H1 (cell line): Measurements from ENCODE around the gene CHRNA4. TPM values are rescaled to one million over a fixed set of nuclear protein-coding genes. Genes with fewer than 3 reads are reported as not detected.
"Not testable (repeated sequence)": the region's sequence is repeated elsewhere in the genome, so short reads cannot be mapped to it uniquely, and the experiment has no call there.

Experiments
- CTCF ChIA-PET: fragments of 300-600 bp; sonication (Branson Sonifier 250); formaldehyde crosslinking; loops from one replicate; lab custom pipeline; 2021; ENCODE audit not compliant: partially characterized antibody; lab: Charles Lee
- POLR2A ChIA-PET: fragments of 300-600 bp; sonication (Branson Sonifier 250); formaldehyde crosslinking; loops from one replicate; lab custom pipeline; 2021; ENCODE audit warnings: inconsistent platforms; ENCODE audit not compliant: partially characterized antibody; lab: Charles Lee
- DNase-seq, 2 experiments: peaks; one replicate each; pipeline versions ENCODE4 v3.0.0 to v3.0.0-alpha.2; 2010 to 2022; ENCODE audit warnings: low spot score in 2 of 2, low read depth in 1 of 2, mixed read lengths in 1 of 2
- FAIRE-seq: peaks from 2 replicates; lab custom pipeline; 2011; peaks lifted over from hg19 to GRCh38; lab: Jason Lieb, UNC
- H2AFZ ChIP-seq: 2 replicates; pipeline ENCODE4 v1.8.1; 2012; ENCODE audit warnings: low read length, inconsistent platforms
- H2AK5ac ChIP-seq: 2 replicates; pipeline ENCODE4 v1.6.1; 2013; ENCODE audit warnings: low read depth, low read length
- H2BK120ac ChIP-seq: replicated peaks from 2 replicates; pipeline ENCODE3; 2013; ENCODE audit warnings: low read depth, low read length, inconsistent platforms
- H2BK12ac ChIP-seq: 2 replicates; pipeline ENCODE4 v1.6.1; 2013; ENCODE audit warnings: low read depth, low read length
- H2BK15ac ChIP-seq: 2 replicates; pipeline ENCODE4 v1.6.1; 2013; ENCODE audit warnings: low read length
- H2BK20ac ChIP-seq: 2 replicates; pipeline ENCODE4 v1.6.1; 2013; ENCODE audit warnings: low read length
- H2BK5ac ChIP-seq: 2 replicates; pipeline ENCODE4 v1.6.1; 2013; ENCODE audit warnings: low read depth, low read length
- H3K14ac ChIP-seq: 2 replicates; pipeline ENCODE4 v1.6.1; 2013; ENCODE audit warnings: inconsistent platforms; ENCODE audit not compliant: insufficient read length
- H3K18ac ChIP-seq: 2 replicates; pipeline ENCODE4 v1.6.1; 2013; ENCODE audit warnings: low read length; ENCODE audit errors: extremely low read depth
- H3K23ac ChIP-seq: 2 replicates; pipeline ENCODE4 v1.6.1; 2013; ENCODE audit warnings: inconsistent platforms; ENCODE audit not compliant: insufficient read length
- H3K23me2 ChIP-seq: 2 replicates; pipeline ENCODE4 v1.6.1; 2013; ENCODE audit warnings: low read depth, low read length
- H3K27ac ChIP-seq: 2 replicates; pipeline ENCODE4 v1.6.1; 2011; ENCODE audit warnings: low read depth, low read length, inconsistent platforms
- H3K27me3 ChIP-seq, 4 experiments: replicated peaks in 1 of 4; 1 replicate in 1 of 4; 2 replicates in 3 of 4; pipeline versions ENCODE4 v1.6.1 to v1.8.1; 2011 to 2013; ENCODE audit warnings: low read length in 3 of 4, mild to moderate bottlenecking in 3 of 4, inconsistent platforms in 2 of 4, mixed read lengths in 2 of 4, moderate library complexity in 1 of 4; ENCODE audit not compliant: control insufficient read depth in 3 of 4, insufficient read depth in 3 of 4; ENCODE audit errors: extremely low read depth in 1 of 4
- H3K36me3 ChIP-seq, 4 experiments: 2 replicates each; pipeline versions ENCODE4 v1.6.1 to v1.8.1; 2011 to 2013; ENCODE audit warnings: mild to moderate bottlenecking in 4 of 4, low read length in 3 of 4, moderate library complexity in 2 of 4, control low read depth in 1 of 4, inconsistent platforms in 1 of 4; ENCODE audit not compliant: insufficient read depth in 4 of 4, control insufficient read depth in 2 of 4
- H3K4ac ChIP-seq: replicated peaks from 2 replicates; pipeline ENCODE3; 2013; ENCODE audit warnings: low read length, low read depth, mixed read lengths, inconsistent platforms; ENCODE audit not compliant: insufficient read length
- H3K4me1 ChIP-seq, 4 experiments: replicated peaks in 1 of 4; 1 replicate in 1 of 4; 2 replicates in 3 of 4; pipeline versions ENCODE4 v1.6.1 to v1.8.1; 2011 to 2013; ENCODE audit warnings: low read length in 3 of 4, inconsistent platforms in 2 of 4, mixed read lengths in 1 of 4; ENCODE audit not compliant: insufficient read depth in 4 of 4, control insufficient read depth in 3 of 4
- H3K4me2 ChIP-seq, 2 experiments: 2 replicates each; pipeline versions ENCODE4 v1.6.1 to v1.8.1; 2011 to 2013; ENCODE audit warnings: low read depth in 2 of 2, low read length in 2 of 2, control low read depth in 1 of 2, inconsistent platforms in 1 of 2, mild to moderate bottlenecking in 1 of 2; ENCODE audit not compliant: insufficient read depth in 1 of 2
- H3K4me3 ChIP-seq, 4 experiments: fragments of 200-600, 300-600 bp in 1 of 4; sonication (generic), shearing (Covaris generic), sonication (Bioruptor Twin) in 1 of 4; 2 replicates each; pipeline versions ENCODE4 v1.5.1 to v1.8.1; 2011 to 2016; ENCODE audit warnings: low read length in 4 of 4, low read depth in 3 of 4, control low read depth in 2 of 4, inconsistent platforms in 2 of 4, mild to moderate bottlenecking in 2 of 4, mixed read lengths in 1 of 4, moderate library complexity in 1 of 4; ENCODE audit not compliant: insufficient read depth in 2 of 4; ENCODE audit errors: extremely low read depth in 1 of 4
- H3K56ac ChIP-seq: replicated peaks from 2 replicates; pipeline ENCODE3; 2013; ENCODE audit warnings: low read depth, mild to moderate bottlenecking, mixed read lengths, low read length, inconsistent platforms; ENCODE audit not compliant: insufficient read length
- H3K79me1 ChIP-seq: 2 replicates; pipeline ENCODE4 v1.6.1; 2013; ENCODE audit warnings: low read depth, low read length, control low read depth
- H3K79me2 ChIP-seq, 2 experiments: 2 replicates each; pipeline versions ENCODE4 v1.6.1 to v1.8.1; 2012 to 2013; ENCODE audit warnings: low read length in 2 of 2, mild to moderate bottlenecking in 2 of 2, inconsistent platforms in 1 of 2; ENCODE audit not compliant: insufficient read depth in 2 of 2, control insufficient read depth in 1 of 2
- H3K9ac ChIP-seq, 4 experiments: replicated peaks in 1 of 4; 1 replicate in 1 of 4; 2 replicates in 3 of 4; pipeline versions ENCODE4 v1.6.1 to v1.8.1; 2011 to 2013; ENCODE audit warnings: low read depth in 3 of 4, low read length in 3 of 4, control low read depth in 2 of 4, mild to moderate bottlenecking in 2 of 4, moderate library complexity in 2 of 4, inconsistent platforms in 1 of 4; ENCODE audit errors: extremely low read depth in 1 of 4
- H3K9me3 ChIP-seq, 2 experiments: 2 replicates each; pipeline versions ENCODE4 v1.6.1 to v1.8.1; 2012 to 2013; ENCODE audit warnings: mild to moderate bottlenecking in 2 of 2, moderate library complexity in 2 of 2, control low read depth in 1 of 2, inconsistent platforms in 1 of 2, low read depth in 1 of 2, low read length in 1 of 2, mixed read lengths in 1 of 2; ENCODE audit not compliant: insufficient read depth in 2 of 2
- H4K20me1 ChIP-seq, 2 experiments: replicated peaks in 1 of 2; 2 replicates each; pipeline versions ENCODE3 to v1.8.1; 2011 to 2013; ENCODE audit warnings: inconsistent platforms in 2 of 2, low read length in 2 of 2, mild to moderate bottlenecking in 1 of 2; ENCODE audit not compliant: insufficient read depth in 2 of 2, control insufficient read depth in 1 of 2
- H4K5ac ChIP-seq: 2 replicates; pipeline ENCODE4 v1.6.1; 2013; ENCODE audit warnings: low read length, low read depth, mixed read lengths, inconsistent platforms; ENCODE audit not compliant: insufficient read length
- H4K8ac ChIP-seq: 2 replicates; pipeline ENCODE4 v1.8.0; 2013; ENCODE audit warnings: mild to moderate bottlenecking, moderate library complexity, low read length, inconsistent platforms; ENCODE audit not compliant: insufficient read depth; ENCODE audit errors: extremely low read depth
- H4K91ac ChIP-seq: replicated peaks from 2 replicates; pipeline ENCODE3; 2013; ENCODE audit warnings: low read length, mixed read lengths, inconsistent platforms; ENCODE audit not compliant: insufficient read length
- WGBS, 2 experiments: shearing (Covaris generic) in 1 of 2; methylation state at CpG; one replicate each; pipeline versions ENCODE4 v1.1.6 to v1.1.7; 2013 to 2015; ENCODE audit warnings: low lambda C conversion rate in 2 of 2, mixed read lengths in 2 of 2, inconsistent platforms in 1 of 2, low coverage in 1 of 2, missing lambda C conversion rate in 1 of 2; ENCODE audit not compliant: insufficient replicate concordance in 2 of 2, insufficient coverage in 1 of 2, insufficient read length in 1 of 2; ENCODE audit errors: extremely low coverage in 1 of 2, missing lambda C conversion rate in 1 of 2; 5-methylcytosine and 5-hydroxymethylcytosine counted together
- polyA plus RNA-seq, 7 experiments: library from polyadenylated mRNA; depleted of rRNA in 3 of 7; stranded (reverse) in 5 of 7; unstranded in 2 of 7; fragments of >200 nt in 5 of 7; fragments of 200-250 nt in 2 of 7; gene quantifications; 1 replicate in 5 of 7; 2 replicates in 1 of 7; 4 replicates in 1 of 7; pipeline versions ENCODE4 v1.2.1 to v1.2.3, GENCODE V29; 2011 to 2013; ENCODE audit warnings: missing spikeins in 2 of 7, mixed read lengths in 2 of 7
- total RNA-seq: library from RNA; stranded (reverse); fragmentation: NEBNext Ultra II Directional; extraction: Animal tissue kit (Norgen Biotek cat#: 25700); gene quantifications from 2 replicates; pipeline ENCODE4 v1.2.1, GENCODE V29; 2021

Gene CHRNA4
- total and polyA plus RNA-seq, 2 of the 8 experiments (the other 6 are each of a cell fraction or from before 2014, with no cell fraction given): 4.3 to 5.7 TPM

DNA sequence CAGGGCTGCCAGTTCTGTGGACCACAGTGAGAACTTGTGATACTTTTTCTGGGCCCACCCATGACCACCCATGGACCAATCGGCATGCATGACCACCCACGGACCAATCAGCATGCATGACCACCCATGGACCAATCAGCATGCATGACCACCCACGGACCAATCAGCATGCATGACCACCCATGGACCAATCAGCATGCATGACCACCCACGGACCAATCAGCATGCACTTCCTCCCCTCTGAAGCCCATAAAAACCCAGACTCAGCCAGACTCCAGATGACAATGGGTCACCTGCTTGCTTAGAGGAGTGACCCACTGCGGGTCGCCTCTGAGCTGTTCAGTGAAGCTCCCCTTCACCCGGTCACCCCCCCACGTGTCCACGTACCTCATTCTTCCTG, 18.7 kb upstream of the CHRNA4 start:
- POLR2A ChIA-PET: interaction anchor here (0.9 to 1.5 kb wide), 2 partner anchors 28 to 86 kb away, joined by 3 read pairs; partner anchors contain the start of gene COL20A1
- not testable (repeated sequence) for H2AK5ac ChIP-seq, H3K4me3 ChIP-seq, H3K23me2 ChIP-seq, H3K23ac ChIP-seq, H3K14ac ChIP-seq, H4K91ac ChIP-seq, H3K27ac ChIP-seq, H2AFZ ChIP-seq, DNase-seq, H3K18ac ChIP-seq, H3K9ac ChIP-seq, FAIRE-seq, H3K4ac ChIP-seq, H4K5ac ChIP-seq, H4K20me1 ChIP-seq, H2BK120ac ChIP-seq, H2BK5ac ChIP-seq, H3K36me3 ChIP-seq, H3K56ac ChIP-seq, H3K9me3 ChIP-seq, H2BK12ac ChIP-seq, H3K4me2 ChIP-seq, H3K27me3 ChIP-seq, H3K79me2 ChIP-seq, H3K79me1 ChIP-seq, H2BK15ac ChIP-seq, H2BK20ac ChIP-seq
- H3K4me1 ChIP-seq: peaks cover 3 to 20% (median 14%) of the 10 kb centered on the region in 4 experiments
- peak overlapping the region; percentile 16; the same call in 1 of the 2 replicates for H4K8ac ChIP-seq
- WGBS, 2 experiments: 76% methylated on average over 9 of the region's 9 CpGs; no CpG with 5 or more reads in 1 of the 2 experiments
- CTCF ChIA-PET: interaction anchor here (0.6 to 9.9 kb wide), 18 partner anchors 9 to 277 kb away, joined by 3 to 230 read pairs (median 8); partner anchors contain the start of genes CHRNA4 and COL20A1
